ENCODE measurements around the gene ANKRD2.

- TF ChIP-seq CTCF (conservative IDR thresholded peaks at IDR 0.05; ENCODE audit: low read length): no peak
- TF ChIP-seq EZH2phosphoT487 (IDR thresholded peaks at IDR 0.05; ENCODE audit: borderline replicate concordance): no peak
Measured at GRCh38 chr10:97573672-97574071, 1.1 kb downstream of the ANKRD2 start.

All from Loucy (cell line).